ENCODE results near the gene SMAD3.

SMAD3 gene

DNA sequence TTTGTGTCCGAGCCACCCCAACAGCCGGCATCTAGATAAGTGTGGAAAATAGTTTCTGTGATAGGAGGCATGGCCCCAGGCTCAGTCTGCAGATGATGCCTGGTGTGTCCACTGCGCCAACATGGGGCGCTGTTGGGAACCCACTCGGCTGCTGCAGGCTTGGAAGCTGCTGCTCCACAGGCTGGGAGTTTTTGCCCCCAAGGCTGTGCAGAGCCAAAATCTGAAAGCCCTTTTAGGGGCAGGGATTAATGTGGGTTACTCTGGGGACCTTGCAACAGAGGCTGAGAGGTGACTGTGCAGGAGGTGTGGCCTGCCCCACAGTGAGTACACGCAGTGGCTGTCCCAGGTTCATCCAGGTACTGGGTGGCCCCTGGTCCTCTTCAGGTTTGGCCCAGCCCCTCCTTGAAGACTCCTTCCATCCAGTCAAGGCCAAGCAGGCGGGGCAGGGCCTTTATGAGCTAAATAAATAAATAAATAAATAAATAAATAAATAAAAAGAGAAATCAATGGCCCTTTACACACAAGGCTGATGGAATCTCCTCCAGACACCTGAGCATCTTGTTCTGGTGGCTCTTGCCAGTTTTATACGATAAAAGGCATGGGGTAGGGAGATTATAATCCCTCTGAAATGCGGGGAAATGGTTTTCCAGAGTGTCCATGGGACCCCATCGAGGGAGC is 115.3 kb downstream of the SMAD3 start:
- DNase-seq (ENCODE audit: low read depth in 2 of 2): no peak

GRCh38 chr15:67181221-67181639 is 115.8 kb downstream of the SMAD3 start:
- no peak for DNase-seq (ENCODE audit: low read depth in 2 of 2)

- DNase-seq (ENCODE audit: low read depth in 2 of 2): no peak
Observed at GRCh38 chr15:67183443-67184169, 118.2 kb downstream of the SMAD3 start.

- DNase-seq (ENCODE audit: low read depth in 2 of 2): no peak
Observed at GRCh38 chr15:67184208-67184925, 119.0 kb downstream of the SMAD3 start.

GRCh38 chr15:67185051-67185450 is 119.6 kb downstream of the SMAD3 start:
- no peak for DNase-seq (ENCODE audit: low read depth in 2 of 2)

GRCh38 chr15:67185621-67186225 is 120.3 kb downstream of the SMAD3 start:
- no peak for DNase-seq (ENCODE audit: low read depth in 2 of 2)

DNA sequence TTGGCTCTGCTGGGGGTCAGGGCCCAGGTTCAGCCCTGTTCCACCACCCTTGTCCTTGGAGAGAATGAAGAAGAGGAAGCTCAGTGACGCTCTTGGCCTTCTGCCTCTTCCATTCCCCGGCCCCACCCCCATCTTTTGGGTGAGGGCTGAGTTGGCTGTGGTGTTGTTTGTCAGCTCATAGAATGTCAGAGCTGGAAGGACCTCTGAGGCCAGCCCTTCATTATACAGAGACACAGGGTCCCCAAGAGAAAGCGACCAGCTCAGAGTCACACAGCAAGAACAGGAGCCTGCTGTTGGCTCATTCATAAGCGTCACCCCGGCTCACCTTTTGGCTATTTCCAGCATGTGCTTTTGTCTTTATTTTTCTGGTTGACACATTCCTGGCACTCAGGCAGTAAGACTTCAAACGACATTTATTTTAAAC is 120.8 kb downstream of the SMAD3 start:
- DNase-seq (ENCODE audit: low read depth in 2 of 2): no peak

DNA sequence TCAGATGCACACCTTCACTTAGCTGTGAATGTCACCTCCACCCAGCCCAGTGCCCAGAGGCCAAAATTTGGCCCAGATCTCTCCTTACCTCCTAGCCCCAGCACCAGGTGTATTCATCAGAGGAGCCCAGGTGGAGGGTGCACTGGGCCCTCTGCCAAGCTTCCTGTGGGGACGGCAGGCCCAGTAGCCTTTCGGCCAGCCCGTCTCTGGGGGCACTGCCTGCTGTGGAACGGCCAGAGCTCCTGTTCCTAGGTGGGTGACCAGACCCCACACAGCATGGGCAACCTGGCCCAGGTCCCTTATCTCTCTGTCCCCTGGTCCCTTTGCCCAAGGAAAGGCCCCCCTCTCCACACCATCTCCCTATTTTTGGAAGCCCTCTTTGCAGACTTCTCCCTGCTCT is 121.3 kb downstream of the SMAD3 start:
- no peak for DNase-seq (ENCODE audit: low read depth in 2 of 2)

DNA sequence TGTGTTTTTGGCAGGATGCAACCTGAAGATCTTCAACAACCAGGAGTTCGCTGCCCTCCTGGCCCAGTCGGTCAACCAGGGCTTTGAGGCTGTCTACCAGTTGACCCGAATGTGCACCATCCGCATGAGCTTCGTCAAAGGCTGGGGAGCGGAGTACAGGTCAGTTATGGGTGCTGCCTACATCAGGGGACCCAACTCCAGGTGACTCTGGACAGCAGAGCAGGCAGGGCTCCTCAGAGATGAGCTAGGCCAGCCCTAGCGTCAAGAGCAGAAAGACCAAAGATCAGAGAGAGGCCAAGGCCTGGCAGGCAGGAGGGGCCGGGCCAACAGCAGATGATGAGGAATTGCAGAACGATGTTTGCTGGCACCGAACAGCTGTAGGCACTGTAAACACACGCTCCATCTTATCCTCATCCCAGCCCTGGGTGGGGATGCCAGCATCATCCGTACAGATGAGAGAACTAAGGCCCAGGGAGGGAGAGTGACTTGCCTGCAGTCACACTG is 122.0 kb downstream of the SMAD3 start:
- DNase-seq (ENCODE audit: low read depth in 2 of 2): no peak

- no peak for DNase-seq (ENCODE audit: low read depth in 2 of 2)
Observed at GRCh38 chr15:67188551-67189218, 123.3 kb downstream of the SMAD3 start.

GRCh38 chr15:67189326-67190051 is 124.1 kb downstream of the SMAD3 start:
- no peak for DNase-seq (ENCODE audit: low read depth in 2 of 2)

GRCh38 chr15:67190326-67190725 is 124.9 kb downstream of the SMAD3 start:
- DNase-seq (ENCODE audit: low read depth in 2 of 2): no peak

DNA sequence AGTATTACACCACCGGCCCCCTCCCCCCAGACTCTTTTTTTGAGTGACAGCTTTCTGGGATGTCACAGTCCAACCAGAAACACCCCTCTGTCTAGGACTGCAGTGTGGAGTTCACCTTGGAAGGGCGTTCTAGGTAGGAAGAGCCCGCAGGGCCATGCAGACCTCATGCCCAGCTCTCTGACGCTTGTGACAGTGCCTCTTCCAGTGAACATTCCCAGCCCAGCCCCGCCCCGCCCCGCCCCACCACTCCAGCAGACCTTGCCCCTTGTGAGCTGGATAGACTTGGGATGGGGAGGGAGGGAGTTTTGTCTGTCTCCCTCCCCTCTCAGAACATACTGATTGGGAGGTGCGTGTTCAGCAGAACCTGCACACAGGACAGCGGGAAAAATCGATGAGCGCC is 125.4 kb downstream of the SMAD3 start:
- no peak for DNase-seq (ENCODE audit: low read depth in 2 of 2)

GRCh38 chr15:67192185-67192820 is 126.9 kb downstream of the SMAD3 start:
- DNase-seq (ENCODE audit: low read depth in 2 of 2): no peak

- DNase-seq (ENCODE audit: low read depth in 2 of 2): no peak
Observed at GRCh38 chr15:67193223-67193990, 128.0 kb downstream of the SMAD3 start.

DNA sequence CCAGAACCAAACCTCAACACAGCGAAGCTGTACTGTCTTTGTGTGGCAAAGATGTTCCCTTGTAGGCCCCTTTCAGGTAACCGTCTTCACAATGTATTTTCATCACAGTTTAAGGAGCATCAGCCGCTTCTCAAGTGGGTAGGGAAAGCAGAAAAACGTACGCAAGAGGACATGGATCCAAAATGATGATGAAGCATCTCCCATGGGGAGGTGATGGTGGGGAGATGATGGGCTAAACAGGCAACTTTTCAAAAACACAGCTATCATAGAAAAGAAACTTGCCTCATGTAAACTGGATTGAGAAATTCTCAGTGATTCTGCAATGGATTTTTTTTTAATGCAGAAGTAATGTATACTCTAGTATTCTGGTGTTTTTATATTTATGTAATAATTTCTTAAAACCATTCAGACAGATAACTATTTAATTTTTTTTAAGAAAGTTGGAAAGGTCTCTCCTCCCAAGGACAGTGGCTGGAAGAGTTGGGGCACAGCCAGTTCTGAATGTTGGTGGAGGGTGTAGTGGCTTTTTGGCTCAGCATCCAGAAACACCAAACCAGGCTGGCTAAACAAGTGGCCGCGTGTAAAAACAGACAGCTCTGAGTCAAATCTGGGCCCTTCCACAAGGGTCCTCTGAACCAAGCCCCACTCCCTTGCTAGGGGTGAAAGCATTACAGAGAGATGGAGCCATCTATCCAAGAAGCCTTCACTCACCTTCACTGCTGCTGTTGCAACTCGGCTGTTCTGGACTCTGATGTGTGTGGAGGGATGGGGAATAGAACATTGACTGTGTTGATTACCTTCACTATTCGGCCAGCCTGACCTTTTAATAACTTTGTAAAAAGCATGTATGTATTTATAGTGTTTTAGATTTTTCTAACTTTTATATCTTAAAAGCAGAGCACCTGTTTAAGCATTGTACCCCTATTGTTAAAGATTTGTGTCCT is 129.0 kb downstream of the SMAD3 start:
- no peak for DNase-seq (ENCODE audit: low read depth in 2 of 2)

GRCh38 chr15:67195305-67195704 is 129.9 kb downstream of the SMAD3 start:
- no peak for DNase-seq (ENCODE audit: low read depth in 2 of 2)

DNA sequence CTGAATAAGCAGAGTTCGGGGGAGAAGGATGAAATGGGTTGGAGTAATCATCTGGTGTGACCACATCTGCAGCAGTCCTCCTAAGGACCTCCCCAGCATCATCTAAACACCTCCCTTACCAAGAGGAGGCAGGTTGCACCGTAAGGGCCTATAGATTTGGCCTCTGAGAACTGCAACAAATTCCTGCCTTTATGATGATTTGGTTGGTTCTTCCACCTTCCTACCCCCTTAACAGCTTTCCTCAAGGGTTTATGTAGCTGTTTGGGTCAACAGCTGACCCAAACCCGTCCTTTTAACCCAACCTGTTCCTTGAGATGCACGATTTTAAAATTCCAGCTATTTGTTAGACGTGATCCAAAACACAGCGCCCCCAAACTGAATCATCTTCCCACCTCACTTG is 130.8 kb downstream of the SMAD3 start:
- DNase-seq (ENCODE audit: low read depth in 2 of 2): no peak
